ENCODE data around the gene XRRA1. TPM values are rescaled to one million over a fixed set of nuclear protein-coding genes. Genes with fewer than 3 reads are reported as not detected.
"Not testable (repeated sequence)": the region's sequence is repeated elsewhere in the genome, so short reads cannot be mapped to it uniquely, and the experiment has no call there.

The XRRA1 gene
- total RNA-seq, 1 donor from 2014 or later, result 10.8 TPM

- peaks cover 28% of the 10 kb centered on the region for H3K36me3 Mint-ChIP-seq (ENCODE audit: insufficient read depth)
- no peak overlapping the region for H3K4me3 Mint-ChIP-seq (ENCODE audit: low read depth)
- TF ChIP-seq, protein P1, sequence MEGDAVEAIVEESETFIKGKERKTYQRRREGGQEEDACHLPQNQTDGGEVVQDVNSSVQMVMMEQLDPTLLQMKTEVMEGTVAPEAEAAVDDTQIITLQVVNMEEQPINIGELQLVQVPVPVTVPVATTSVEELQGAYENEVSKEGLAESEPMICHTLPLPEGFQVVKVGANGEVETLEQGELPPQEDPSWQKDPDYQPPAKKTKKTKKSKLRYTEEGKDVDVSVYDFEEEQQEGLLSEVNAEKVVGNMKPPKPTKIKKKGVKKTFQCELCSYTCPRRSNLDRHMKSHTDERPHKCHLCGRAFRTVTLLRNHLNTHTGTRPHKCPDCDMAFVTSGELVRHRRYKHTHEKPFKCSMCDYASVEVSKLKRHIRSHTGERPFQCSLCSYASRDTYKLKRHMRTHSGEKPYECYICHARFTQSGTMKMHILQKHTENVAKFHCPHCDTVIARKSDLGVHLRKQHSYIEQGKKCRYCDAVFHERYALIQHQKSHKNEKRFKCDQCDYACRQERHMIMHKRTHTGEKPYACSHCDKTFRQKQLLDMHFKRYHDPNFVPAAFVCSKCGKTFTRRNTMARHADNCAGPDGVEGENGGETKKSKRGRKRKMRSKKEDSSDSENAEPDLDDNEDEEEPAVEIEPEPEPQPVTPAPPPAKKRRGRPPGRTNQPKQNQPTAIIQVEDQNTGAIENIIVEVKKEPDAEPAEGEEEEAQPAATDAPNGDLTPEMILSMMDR (IDR thresholded peaks at IDR 0.05; ENCODE audit: unreplicated experiment), result no peak
- no peaks in the 10 kb centered on the region for H3K9me3 Mint-ChIP-seq (ENCODE audit: low read depth)
- no peak for DNase-seq (ENCODE audit: low spot score, unreplicated experiment)
- H3K4me1 Mint-ChIP-seq (ENCODE audit: low read depth), result no peaks in the 10 kb centered on the region
- no peaks in the 10 kb centered on the region for H3K27me3 Mint-ChIP-seq
- H3K27ac Mint-ChIP-seq, result no peak overlapping the region
Observed at GRCh38 chr11:74839446-74839845, 109.4 kb downstream of the XRRA1 start.

DNA sequence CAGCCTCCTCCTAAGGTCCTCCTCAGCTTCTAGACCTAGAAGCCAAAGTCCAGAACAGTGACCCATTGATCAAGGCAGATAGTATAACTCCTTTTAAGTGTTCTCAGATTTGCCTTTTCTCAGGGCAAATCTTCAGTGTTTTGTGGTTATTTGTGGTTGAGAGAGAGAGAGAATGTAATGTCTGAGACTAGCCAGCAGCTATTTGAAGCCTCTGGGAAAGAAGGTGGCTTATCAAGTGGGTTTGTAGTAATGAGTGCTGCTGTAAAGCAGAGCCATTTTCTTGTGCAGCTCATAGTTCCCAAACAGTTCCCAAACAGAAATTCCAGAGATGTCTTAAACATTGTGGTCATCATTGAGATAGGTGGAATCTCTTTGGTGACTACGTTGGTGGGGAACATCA lies 110.7 kb downstream of the XRRA1 start:
- Mint-ChIP-seq H3K27ac (no peak overlapping the region), H3K9me3 (ENCODE audit: low read depth) (no peaks in the 10 kb centered on the region), H3K4me1 (ENCODE audit: low read depth) (no peaks in the 10 kb centered on the region), H3K27me3 (no peaks in the 10 kb centered on the region), H3K36me3 (ENCODE audit: insufficient read depth) (peaks cover 30% of the 10 kb centered on the region), H3K4me3 (ENCODE audit: low read depth) (no peak overlapping the region)
- TF ChIP-seq, protein P1 (IDR thresholded peaks at IDR 0.05; ENCODE audit: unreplicated experiment), result no peak
- DNase-seq (ENCODE audit: low spot score, unreplicated experiment), result no peak

- Mint-ChIP-seq H3K27me3 (no peaks in the 10 kb centered on the region), H3K36me3 (ENCODE audit: insufficient read depth) (peaks cover 30% of the 10 kb centered on the region), H3K4me3 (ENCODE audit: low read depth) (no peak overlapping the region)
Observed at GRCh38 chr11:74837191-74837590, 111.7 kb downstream of the XRRA1 start.

DNA sequence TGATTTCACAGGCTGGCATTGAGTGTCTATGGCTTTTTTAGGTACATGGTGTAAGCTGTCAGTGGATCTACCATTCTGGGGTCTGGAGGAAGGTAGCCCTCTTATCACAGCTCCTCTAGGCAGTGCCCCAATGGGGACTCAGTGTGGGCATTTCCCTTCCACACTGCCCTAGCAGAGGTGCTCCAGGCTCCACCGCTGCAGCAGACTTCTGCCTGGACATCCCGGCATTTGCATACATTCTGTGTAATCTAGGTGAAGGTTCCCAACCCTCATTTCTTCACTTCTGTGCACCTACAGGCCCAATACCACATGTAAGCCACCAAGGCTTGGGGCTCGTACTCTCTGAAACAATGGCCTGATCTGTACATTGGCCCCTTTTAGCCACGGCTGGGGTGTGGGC lies 122.0 kb downstream of the XRRA1 start:
- Mint-ChIP-seq H3K27me3 (no peaks in the 10 kb centered on the region), H3K9me3 (ENCODE audit: low read depth) (peaks cover 51% of the 10 kb centered on the region), H3K4me1 (ENCODE audit: low read depth) (no peaks in the 10 kb centered on the region), H3K36me3 (ENCODE audit: insufficient read depth) (peaks cover 87% of the 10 kb centered on the region), H3K4me3 (ENCODE audit: low read depth) (no peak overlapping the region), H3K27ac (no peak overlapping the region)
- TF ChIP-seq, protein P1 (IDR thresholded peaks at IDR 0.05; ENCODE audit: unreplicated experiment), result no peak
- no peak for DNase-seq (ENCODE audit: low spot score, unreplicated experiment)

More at GRCh38 chr11:74837191-74837590, 111.7 kb downstream of the XRRA1 start:
- H3K27ac Mint-ChIP-seq, result no peak overlapping the region
- DNase-seq (ENCODE audit: low spot score, unreplicated experiment), result no peak
- no peaks in the 10 kb centered on the region for H3K9me3 Mint-ChIP-seq (ENCODE audit: low read depth)
- H3K4me1 Mint-ChIP-seq (ENCODE audit: low read depth), result no peaks in the 10 kb centered on the region
- TF ChIP-seq, protein P1 (IDR thresholded peaks at IDR 0.05; ENCODE audit: unreplicated experiment), result no peak

DNA sequence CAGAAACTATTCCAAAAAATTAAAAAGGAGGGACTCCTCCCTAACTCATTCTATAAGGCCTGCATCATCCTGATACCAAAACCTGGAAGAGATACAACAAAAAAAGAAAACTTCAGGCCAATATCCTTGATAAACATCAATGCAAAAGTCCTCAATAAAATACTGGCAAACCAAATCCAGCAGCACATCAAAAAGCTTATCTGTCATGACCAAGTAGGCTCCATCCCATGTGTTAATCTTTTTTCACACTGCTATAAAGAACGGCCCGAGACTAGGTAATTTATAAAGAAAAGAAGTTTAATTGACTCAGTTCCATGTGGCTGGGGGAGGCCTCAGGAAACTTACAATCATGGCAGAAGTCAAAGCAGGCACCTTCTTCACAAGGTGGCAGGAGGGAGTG lies 123.3 kb downstream of the XRRA1 start:
- not testable (repeated sequence) for DNase-seq (ENCODE audit: low spot score, unreplicated experiment); H3K4me1 Mint-ChIP-seq (ENCODE audit: low read depth); H3K27ac Mint-ChIP-seq; H3K4me3 Mint-ChIP-seq (ENCODE audit: low read depth); H3K27me3 Mint-ChIP-seq
- peaks cover 49% of the 10 kb centered on the region for H3K9me3 Mint-ChIP-seq (ENCODE audit: low read depth)
- H3K36me3 Mint-ChIP-seq (ENCODE audit: insufficient read depth), result peaks cover 82% of the 10 kb centered on the region

- TF ChIP-seq, protein P1 (IDR thresholded peaks at IDR 0.05; ENCODE audit: unreplicated experiment), result no peak
- Mint-ChIP-seq H3K36me3 (ENCODE audit: insufficient read depth) (peaks cover 80% of the 10 kb centered on the region), H3K4me3 (ENCODE audit: low read depth) (no peak overlapping the region), H3K9me3 (ENCODE audit: low read depth) (peaks cover 42% of the 10 kb centered on the region), H3K27ac (no peak overlapping the region), H3K4me1 (ENCODE audit: low read depth) (peaks cover 1% of the 10 kb centered on the region), H3K27me3 (no peaks in the 10 kb centered on the region)
- DNase-seq (ENCODE audit: low spot score, unreplicated experiment), result no peak
Observed at GRCh38 chr11:74824285-74824982, 124.5 kb downstream of the XRRA1 start.

Measured in progenitor cell of endocrine pancreas (in vitro differentiated cells).